HG02970 (cell line): ENCODE results near the gene TMEM229A.
"Not testable (repeated sequence)": the region's sequence is repeated elsewhere in the genome, so short reads cannot be mapped to it uniquely, and the experiment has no call there.

Experiments used
- ATAC-seq: cut with Tn5 transposase; IDR thresholded peaks from one replicate; pipeline ENCODE4 v1.9.1; 2021; ENCODE audit warnings: mild to moderate bottlenecking, moderate library complexity, moderate number of reproducible peaks; ENCODE audit not compliant: unreplicated experiment, low FRiP score

Gene TMEM229A

GRCh38 chr7:124033095-124033806, 384 bp upstream of the TMEM229A start:
- ATAC-seq: no peak

- ATAC-seq: no peak
Observed at GRCh38 chr7:124031919-124032318, 948 bp downstream of the TMEM229A start.

- ATAC-seq: no peak
Observed at GRCh38 chr7:124031406-124031805, 1.5 kb downstream of the TMEM229A start.

GRCh38 chr7:124030964-124031363, 1.9 kb downstream of the TMEM229A start:
- ATAC-seq: no peak

- ATAC-seq: no peak
Observed at GRCh38 chr7:124029396-124030188, 3.3 kb downstream of the TMEM229A start.

- no peak for ATAC-seq
Observed at GRCh38 chr7:124027236-124027635, 5.6 kb downstream of the TMEM229A start.

- not testable (repeated sequence) for ATAC-seq
Observed at GRCh38 chr7:124024329-124024728, 8.5 kb downstream of the TMEM229A start.

- ATAC-seq: no peak
Observed at GRCh38 chr7:124022551-124022950, 10.3 kb downstream of the TMEM229A start.

- no peak for ATAC-seq
Observed at GRCh38 chr7:124020060-124020459, 12.8 kb downstream of the TMEM229A start.

- no peak for ATAC-seq
Observed at GRCh38 chr7:124013306-124013705, 19.6 kb downstream of the TMEM229A start.

GRCh38 chr7:124012864-124013263, 20.0 kb downstream of the TMEM229A start:
- no peak for ATAC-seq

- no peak for ATAC-seq
Observed at GRCh38 chr7:124009321-124009720, 23.5 kb downstream of the TMEM229A start.

- ATAC-seq: not testable (repeated sequence)
Observed at GRCh38 chr7:124008296-124008695, 24.6 kb downstream of the TMEM229A start.

- no peak for ATAC-seq
Observed at GRCh38 chr7:123999703-124000102, 33.2 kb downstream of the TMEM229A start.

- ATAC-seq: no peak
Observed at GRCh38 chr7:123998921-123999320, 33.9 kb downstream of the TMEM229A start.

GRCh38 chr7:123996327-123996625, 36.6 kb downstream of the TMEM229A start:
- no peak for ATAC-seq

- ATAC-seq: no peak
Observed at GRCh38 chr7:123995617-123996326, 37.1 kb downstream of the TMEM229A start.

- ATAC-seq: no peak
Observed at GRCh38 chr7:123994449-123994848, 38.4 kb downstream of the TMEM229A start.

GRCh38 chr7:123993996-123994395, 38.9 kb downstream of the TMEM229A start:
- no peak for ATAC-seq

- no peak for ATAC-seq
Observed at GRCh38 chr7:123992913-123993518, 39.9 kb downstream of the TMEM229A start.

GRCh38 chr7:123987445-123987844, 45.4 kb downstream of the TMEM229A start:
- ATAC-seq: no peak
